GM10266 (cell line): ENCODE data around the gene SSBP2.

ENCODE experiments used
- DNase-seq: peaks from one replicate; pipeline ENCODE4 v3.0.0; 2012; ENCODE audit errors: extremely low spot score
- TF ChIP-seq, protein P1 (sequence below): IDR thresholded peaks from 2 replicates; pipeline ENCODE4 v1.5.1; 2012; ENCODE audit warnings: mild to moderate bottlenecking, low read depth; ENCODE audit not compliant: control insufficient read depth, insufficient read depth; ENCODE audit errors: missing control alignments

SSBP2 gene

DNA sequence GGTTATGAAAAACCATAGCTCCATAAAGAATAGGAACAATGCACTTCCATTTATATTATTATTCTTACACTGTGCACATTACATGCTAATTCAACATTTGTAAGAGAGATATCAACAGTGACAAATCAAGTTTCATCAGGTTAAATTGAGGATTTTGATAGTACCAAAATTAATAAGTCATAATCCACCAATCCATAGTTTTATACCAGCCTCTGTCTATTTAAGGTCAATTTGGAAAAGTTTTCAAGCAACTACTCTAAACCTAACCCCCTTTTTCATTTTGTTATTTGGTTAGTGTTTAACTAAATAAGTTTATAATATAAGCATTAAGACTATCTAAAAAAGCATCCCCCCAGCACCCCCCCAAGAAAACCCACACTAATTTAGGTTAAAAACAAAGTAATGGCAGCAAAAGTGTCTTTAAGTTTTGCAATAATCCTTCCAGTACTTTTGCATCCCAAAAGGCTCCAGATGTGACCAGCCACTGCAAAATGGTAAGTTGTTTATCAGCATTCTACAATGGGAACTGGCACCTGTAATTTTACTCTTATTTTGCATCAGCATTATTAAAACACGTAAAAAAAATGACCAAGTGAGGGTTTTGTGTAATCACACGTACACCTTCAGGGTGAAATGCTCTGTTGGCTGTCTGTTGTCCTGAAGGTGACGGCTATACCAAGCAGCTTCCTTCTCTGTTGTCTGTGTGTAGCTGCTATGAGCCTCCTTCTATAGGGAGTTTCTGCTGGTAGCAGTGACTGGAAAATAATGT is 36.8 kb upstream of the SSBP2 start:
- DNase-seq = no peak
- TF ChIP-seq, protein P1, sequence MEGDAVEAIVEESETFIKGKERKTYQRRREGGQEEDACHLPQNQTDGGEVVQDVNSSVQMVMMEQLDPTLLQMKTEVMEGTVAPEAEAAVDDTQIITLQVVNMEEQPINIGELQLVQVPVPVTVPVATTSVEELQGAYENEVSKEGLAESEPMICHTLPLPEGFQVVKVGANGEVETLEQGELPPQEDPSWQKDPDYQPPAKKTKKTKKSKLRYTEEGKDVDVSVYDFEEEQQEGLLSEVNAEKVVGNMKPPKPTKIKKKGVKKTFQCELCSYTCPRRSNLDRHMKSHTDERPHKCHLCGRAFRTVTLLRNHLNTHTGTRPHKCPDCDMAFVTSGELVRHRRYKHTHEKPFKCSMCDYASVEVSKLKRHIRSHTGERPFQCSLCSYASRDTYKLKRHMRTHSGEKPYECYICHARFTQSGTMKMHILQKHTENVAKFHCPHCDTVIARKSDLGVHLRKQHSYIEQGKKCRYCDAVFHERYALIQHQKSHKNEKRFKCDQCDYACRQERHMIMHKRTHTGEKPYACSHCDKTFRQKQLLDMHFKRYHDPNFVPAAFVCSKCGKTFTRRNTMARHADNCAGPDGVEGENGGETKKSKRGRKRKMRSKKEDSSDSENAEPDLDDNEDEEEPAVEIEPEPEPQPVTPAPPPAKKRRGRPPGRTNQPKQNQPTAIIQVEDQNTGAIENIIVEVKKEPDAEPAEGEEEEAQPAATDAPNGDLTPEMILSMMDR = no peak

DNA sequence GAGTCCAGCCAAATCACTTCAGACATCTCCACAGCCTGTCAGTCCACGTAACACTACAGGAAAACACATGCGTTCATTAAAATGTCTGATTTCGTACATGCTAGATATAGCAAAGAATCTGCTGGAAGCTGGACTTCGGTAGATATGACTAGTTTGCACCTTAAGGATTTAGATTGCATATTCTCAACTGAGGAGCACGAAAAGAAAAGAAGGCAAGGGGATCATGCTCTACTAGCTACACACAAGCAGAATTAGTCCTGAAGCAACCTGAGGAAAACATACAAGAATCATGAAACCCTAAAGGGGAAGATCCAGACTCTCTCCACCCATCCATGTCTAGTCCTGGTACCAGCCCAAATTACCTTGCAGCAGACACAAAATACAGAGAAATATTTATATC is 36.1 kb upstream of the SSBP2 start:
- no peak for DNase-seq
- TF ChIP-seq, protein P1 = no peak

DNA sequence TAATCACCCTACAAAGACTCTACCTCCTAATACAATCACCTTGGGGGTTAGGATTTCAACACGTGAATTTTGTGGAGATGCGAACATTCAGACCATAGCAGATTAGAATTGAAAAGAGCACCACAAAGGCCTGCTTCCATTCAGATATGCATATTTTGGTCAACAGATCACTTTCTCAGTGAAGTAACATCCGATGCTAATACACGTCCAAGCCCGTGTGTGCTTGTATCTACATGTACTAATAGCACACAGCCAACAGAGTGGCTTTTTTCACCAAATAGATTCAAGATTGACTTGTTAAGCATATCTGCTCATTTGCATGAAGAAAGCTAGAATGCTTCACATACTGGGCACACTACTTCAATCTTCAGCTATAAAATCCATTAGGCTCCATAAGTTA is 35.6 kb upstream of the SSBP2 start:
- DNase-seq = no peak
- TF ChIP-seq, protein P1 = no peak

DNA sequence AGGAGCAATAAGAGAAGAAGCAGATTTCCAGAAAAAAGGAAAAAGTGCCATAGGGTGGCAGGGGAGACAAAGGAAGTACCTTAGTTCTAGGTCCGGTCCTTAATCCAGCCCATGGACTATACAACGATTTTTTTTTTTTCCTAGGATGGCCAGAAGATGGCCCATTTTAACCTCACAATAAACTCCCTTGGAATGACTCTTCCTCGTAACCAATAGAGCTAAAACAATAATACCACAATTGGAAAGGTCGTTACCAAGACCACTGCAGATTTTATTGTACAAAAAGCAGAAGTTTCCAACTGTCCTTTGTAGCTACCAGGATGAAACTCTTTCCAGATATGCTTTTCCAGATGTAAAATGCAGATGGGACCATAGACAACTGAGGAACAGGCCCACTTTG is 34.4 kb upstream of the SSBP2 start:
- TF ChIP-seq, protein P1 = no peak
- no peak for DNase-seq

DNA sequence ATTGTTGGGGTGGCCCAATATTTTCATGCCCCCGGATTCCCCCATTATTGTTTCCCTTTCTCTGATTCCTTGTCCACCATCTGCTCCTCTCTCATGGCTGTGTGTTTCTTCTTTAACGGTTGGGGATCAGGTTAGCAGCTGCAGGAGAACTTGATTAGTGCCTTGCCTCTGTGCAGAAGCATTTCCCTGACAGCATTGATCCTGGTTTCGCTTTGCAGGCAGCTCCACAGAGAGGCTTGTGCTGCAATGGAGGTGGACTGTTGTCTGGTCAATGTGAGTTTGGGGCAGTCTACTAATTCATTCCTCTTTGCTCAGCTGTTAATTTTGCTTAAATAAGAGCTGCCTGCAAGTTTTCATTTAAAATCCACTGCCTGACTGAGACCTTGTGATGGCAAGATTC is 32.5 kb upstream of the SSBP2 start:
- TF ChIP-seq, protein P1 = no peak
- no peak for DNase-seq

DNA sequence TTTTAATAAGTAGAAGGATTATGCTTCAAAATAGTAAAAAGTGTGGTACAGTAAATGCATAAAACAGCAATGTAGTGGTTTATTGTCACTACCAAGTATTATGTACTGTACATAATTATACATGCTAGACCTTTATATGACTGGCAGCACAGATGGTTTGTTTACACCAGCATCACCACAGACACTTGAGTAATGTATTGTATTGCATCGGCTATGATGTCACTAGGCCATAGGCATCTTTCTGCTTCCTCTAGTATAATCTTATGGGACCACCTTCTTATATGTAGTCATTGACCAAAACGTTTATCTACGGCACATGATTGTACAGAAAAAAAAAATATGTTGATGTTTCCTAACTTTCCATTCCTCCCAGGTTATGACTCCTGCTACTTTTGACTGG is 31.9 kb upstream of the SSBP2 start:
- no peak for DNase-seq
- TF ChIP-seq, protein P1 = no peak

DNA sequence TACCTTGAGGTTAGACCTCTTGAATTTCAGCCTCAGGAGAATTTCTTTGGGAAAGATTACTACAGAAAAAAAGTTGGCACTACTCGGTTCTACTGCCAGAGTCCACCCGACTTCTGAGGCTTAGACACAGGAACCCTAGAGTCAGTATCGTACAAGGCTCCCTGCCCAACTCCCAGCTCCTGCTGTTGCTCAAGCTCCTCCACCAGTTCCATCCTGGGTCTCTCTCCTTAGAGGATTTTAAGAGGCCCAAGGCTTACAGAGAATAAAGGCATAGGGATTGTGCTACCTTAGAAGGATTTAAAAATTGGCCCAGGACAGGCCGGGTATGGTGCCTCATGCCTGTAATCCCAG is 29.0 kb upstream of the SSBP2 start:
- TF ChIP-seq, protein P1 = no peak
- DNase-seq = no peak
